Endothelial cell (in vitro differentiated cells): ENCODE measurements around the gene VPS33A. TPM values are rescaled to one million over a fixed set of nuclear protein-coding genes. Genes with fewer than 3 reads are reported as not detected.

Experiments
- DNase-seq: peaks from one replicate; pipeline ENCODE4 v3.0.0; 2021; ENCODE audit warnings: low spot score
- H3K27ac Mint-ChIP-seq: one replicate; pipeline ENCODE4 v1.8.0; 2021; ENCODE audit warnings: mixed read lengths, inconsistent platforms; ENCODE audit not compliant: unreplicated experiment
- H3K27me3 Mint-ChIP-seq: one replicate; pipeline ENCODE4 v1.8.0; 2021; ENCODE audit warnings: mild to moderate bottlenecking, moderate library complexity, mixed read lengths, inconsistent platforms; ENCODE audit not compliant: unreplicated experiment
- H3K36me3 Mint-ChIP-seq: one replicate; pipeline ENCODE4 v1.8.0; 2021; ENCODE audit warnings: mild to moderate bottlenecking, low read depth, mixed read lengths, inconsistent platforms; ENCODE audit not compliant: unreplicated experiment
- H3K4me1 Mint-ChIP-seq: one replicate; pipeline ENCODE4 v1.8.0; 2021; ENCODE audit warnings: mild to moderate bottlenecking, mixed read lengths, inconsistent platforms; ENCODE audit not compliant: unreplicated experiment
- H3K4me3 Mint-ChIP-seq: one replicate; pipeline ENCODE4 v1.8.0; 2021; ENCODE audit warnings: mild to moderate bottlenecking, mixed read lengths, inconsistent platforms; ENCODE audit not compliant: unreplicated experiment
- H3K9me3 Mint-ChIP-seq: one replicate; pipeline ENCODE4 v1.8.0; 2021; ENCODE audit warnings: mixed read lengths, inconsistent platforms; ENCODE audit not compliant: unreplicated experiment
- CTCF ChIP-seq: fragments of 200-600 bp; sonication (generic); IDR thresholded peaks from one replicate; pipeline ENCODE4 v1.5.0; 2021; ENCODE audit warnings: antibody characterized with exemption; ENCODE audit not compliant: unreplicated experiment
- total RNA-seq: library from RNA; stranded (reverse); fragmentation: NEBNext Ultra II Directional; extraction: Animal tissue kit (Norgen Biotek cat#: 25700); gene quantifications from one replicate; pipeline ENCODE4 v1.2.1, GENCODE V29; 2021; ENCODE audit not compliant: unreplicated experiment

The VPS33A gene
- total RNA-seq, 1 donor from 2014 or later = 32.1 TPM

GRCh38 chr12:122194804-122195203, 71.5 kb downstream of the VPS33A start:
- no peak for DNase-seq
- no peaks in the 10 kb centered on the region for H3K9me3 Mint-ChIP-seq
- H3K27me3 Mint-ChIP-seq = peaks cover 9% of the 10 kb centered on the region
- no peaks in the 10 kb centered on the region for H3K4me1 Mint-ChIP-seq
- no peak for TF ChIP-seq CTCF
- no peak overlapping the region for H3K4me3 Mint-ChIP-seq
- H3K27ac Mint-ChIP-seq = no peak overlapping the region
- no peaks in the 10 kb centered on the region for H3K36me3 Mint-ChIP-seq

- H3K27ac Mint-ChIP-seq = no peak overlapping the region
- H3K9me3 Mint-ChIP-seq = no peaks in the 10 kb centered on the region
- H3K4me1 Mint-ChIP-seq = no peaks in the 10 kb centered on the region
- no peak for TF ChIP-seq CTCF
- no peak for DNase-seq
- no peak overlapping the region for H3K4me3 Mint-ChIP-seq
- H3K27me3 Mint-ChIP-seq = peaks cover 6% of the 10 kb centered on the region
- H3K36me3 Mint-ChIP-seq = no peaks in the 10 kb centered on the region
These were observed 73.9 kb downstream of the VPS33A start for GRCh38 chr12:122192441-122192840.

- H3K27ac Mint-ChIP-seq = no peak overlapping the region
- peak; percentile 82 for DNase-seq
- peak; percentile 65 for TF ChIP-seq CTCF
- no peaks in the 10 kb centered on the region for H3K9me3 Mint-ChIP-seq
- H3K4me3 Mint-ChIP-seq = no peak overlapping the region
- no peaks in the 10 kb centered on the region for H3K36me3 Mint-ChIP-seq
- H3K27me3 Mint-ChIP-seq = peaks cover 4% of the 10 kb centered on the region
- no peaks in the 10 kb centered on the region for H3K4me1 Mint-ChIP-seq
These were observed 75.2 kb downstream of the VPS33A start for GRCh38 chr12:122190842-122191668.

GRCh38 chr12:122189626-122190475, 76.4 kb downstream of the VPS33A start:
- no peak for TF ChIP-seq CTCF
- no peak for DNase-seq
- no peak overlapping the region for H3K27ac Mint-ChIP-seq
- no peaks in the 10 kb centered on the region for H3K36me3 Mint-ChIP-seq
- no peaks in the 10 kb centered on the region for H3K4me1 Mint-ChIP-seq
- peaks cover 2% of the 10 kb centered on the region for H3K27me3 Mint-ChIP-seq
- no peaks in the 10 kb centered on the region for H3K9me3 Mint-ChIP-seq
- no peak overlapping the region for H3K4me3 Mint-ChIP-seq

GRCh38 chr12:122187466-122187865, 78.8 kb downstream of the VPS33A start:
- no peaks in the 10 kb centered on the region for H3K4me1 Mint-ChIP-seq
- H3K27me3 Mint-ChIP-seq = peaks cover 1% of the 10 kb centered on the region
- H3K9me3 Mint-ChIP-seq = no peaks in the 10 kb centered on the region
- TF ChIP-seq CTCF = no peak
- no peak overlapping the region for H3K4me3 Mint-ChIP-seq
- no peak overlapping the region for H3K27ac Mint-ChIP-seq
- H3K36me3 Mint-ChIP-seq = no peaks in the 10 kb centered on the region
- DNase-seq = no peak
